ENCODE measurements around the gene IFNAR2. TPM values are rescaled to one million over a fixed set of nuclear protein-coding genes. Genes with fewer than 3 reads are reported as not detected.
"Not testable (repeated sequence)": the region's sequence is repeated elsewhere in the genome, so short reads cannot be mapped to it uniquely, and the experiment has no call there.

Gene IFNAR2
- total RNA-seq, 1 donor from 2014 or later: 17.0 TPM

GRCh38 chr21:33236013-33236686 is 6.4 kb downstream of the IFNAR2 start:
- no peak for TF ChIP-seq CTCF (conservative IDR thresholded peaks at IDR 0.05)
- H3K4me1 Mint-ChIP-seq (ENCODE audit: unreplicated experiment): peaks cover 12% of the 10 kb centered on the region
- H3K36me3 Mint-ChIP-seq: peaks cover 13% of the 10 kb centered on the region
- H3K27me3 Mint-ChIP-seq: no peaks in the 10 kb centered on the region
- no peak overlapping the region for H3K27ac Mint-ChIP-seq
- H3K4me3 Mint-ChIP-seq: no peak overlapping the region
- no peak for DNase-seq (ENCODE audit: extremely low spot score, unreplicated experiment)
- H3K9me3 Mint-ChIP-seq: no peaks in the 10 kb centered on the region

- Mint-ChIP-seq H3K9me3 (no peaks in the 10 kb centered on the region), H3K27ac (no peak overlapping the region), H3K27me3 (no peaks in the 10 kb centered on the region), H3K4me3 (no peak overlapping the region), H3K36me3 (peaks cover 14% of the 10 kb centered on the region), H3K4me1 (ENCODE audit: unreplicated experiment) (peaks cover 9% of the 10 kb centered on the region)
- TF ChIP-seq CTCF (conservative IDR thresholded peaks at IDR 0.05): no peak
- no peak for DNase-seq (ENCODE audit: extremely low spot score, unreplicated experiment)
Observed at GRCh38 chr21:33236766-33237165, 7.0 kb downstream of the IFNAR2 start.

- Mint-ChIP-seq H3K27ac (no peak overlapping the region), H3K36me3 (peaks cover 20% of the 10 kb centered on the region)
Observed at GRCh38 chr21:33237486-33237885, 7.7 kb downstream of the IFNAR2 start.

GRCh38 chr21:33238146-33238545 is 8.4 kb downstream of the IFNAR2 start:
- TF ChIP-seq CTCF (conservative IDR thresholded peaks at IDR 0.05): no peak

More at GRCh38 chr21:33237486-33237885, 7.7 kb downstream of the IFNAR2 start:
- TF ChIP-seq CTCF (conservative IDR thresholded peaks at IDR 0.05): no peak
- no peaks in the 10 kb centered on the region for H3K9me3 Mint-ChIP-seq
- no peak for DNase-seq (ENCODE audit: extremely low spot score, unreplicated experiment)
- peaks cover 4% of the 10 kb centered on the region for H3K4me1 Mint-ChIP-seq (ENCODE audit: unreplicated experiment)
- no peak overlapping the region for H3K4me3 Mint-ChIP-seq
- no peaks in the 10 kb centered on the region for H3K27me3 Mint-ChIP-seq

GRCh38 chr21:33238565-33239255 is 9.0 kb downstream of the IFNAR2 start:
- TF ChIP-seq CTCF (conservative IDR thresholded peaks at IDR 0.05): no peak
- Mint-ChIP-seq H3K9me3 (no peaks in the 10 kb centered on the region), H3K4me3 (no peak overlapping the region), H3K27me3 (no peaks in the 10 kb centered on the region), H3K4me1 (ENCODE audit: unreplicated experiment) (no peaks in the 10 kb centered on the region), H3K36me3 (peaks cover 24% of the 10 kb centered on the region), H3K27ac (no peak overlapping the region)
- no peak for DNase-seq (ENCODE audit: extremely low spot score, unreplicated experiment)

More at GRCh38 chr21:33238146-33238545, 8.4 kb downstream of the IFNAR2 start:
- Mint-ChIP-seq H3K27ac (no peak overlapping the region), H3K27me3 (no peaks in the 10 kb centered on the region), H3K9me3 (no peaks in the 10 kb centered on the region), H3K4me3 (no peak overlapping the region), H3K4me1 (ENCODE audit: unreplicated experiment) (no peaks in the 10 kb centered on the region), H3K36me3 (peaks cover 20% of the 10 kb centered on the region)
- DNase-seq (ENCODE audit: extremely low spot score, unreplicated experiment): no peak

- H3K9me3 Mint-ChIP-seq; H3K4me1 Mint-ChIP-seq (ENCODE audit: unreplicated experiment); DNase-seq (ENCODE audit: extremely low spot score, unreplicated experiment); H3K27ac Mint-ChIP-seq; H3K27me3 Mint-ChIP-seq; H3K4me3 Mint-ChIP-seq: not testable (repeated sequence)
- H3K36me3 Mint-ChIP-seq: peaks cover 24% of the 10 kb centered on the region
Observed at GRCh38 chr21:33239559-33240127, 9.9 kb downstream of the IFNAR2 start.

Data from type B pancreatic cell (in vitro differentiated cells).